ENCODE data around the gene GOLIM4.

GRCh38 chr3:168141405-168141998 lies 45.8 kb upstream of the GOLIM4 start:
- TF ChIP-seq EZH2 (IDR thresholded peaks at IDR 0.05; ENCODE audit: borderline replicate concordance, low read depth, low read length, poor library complexity, severe bottlenecking), result no peak
- TF ChIP-seq, protein P1, sequence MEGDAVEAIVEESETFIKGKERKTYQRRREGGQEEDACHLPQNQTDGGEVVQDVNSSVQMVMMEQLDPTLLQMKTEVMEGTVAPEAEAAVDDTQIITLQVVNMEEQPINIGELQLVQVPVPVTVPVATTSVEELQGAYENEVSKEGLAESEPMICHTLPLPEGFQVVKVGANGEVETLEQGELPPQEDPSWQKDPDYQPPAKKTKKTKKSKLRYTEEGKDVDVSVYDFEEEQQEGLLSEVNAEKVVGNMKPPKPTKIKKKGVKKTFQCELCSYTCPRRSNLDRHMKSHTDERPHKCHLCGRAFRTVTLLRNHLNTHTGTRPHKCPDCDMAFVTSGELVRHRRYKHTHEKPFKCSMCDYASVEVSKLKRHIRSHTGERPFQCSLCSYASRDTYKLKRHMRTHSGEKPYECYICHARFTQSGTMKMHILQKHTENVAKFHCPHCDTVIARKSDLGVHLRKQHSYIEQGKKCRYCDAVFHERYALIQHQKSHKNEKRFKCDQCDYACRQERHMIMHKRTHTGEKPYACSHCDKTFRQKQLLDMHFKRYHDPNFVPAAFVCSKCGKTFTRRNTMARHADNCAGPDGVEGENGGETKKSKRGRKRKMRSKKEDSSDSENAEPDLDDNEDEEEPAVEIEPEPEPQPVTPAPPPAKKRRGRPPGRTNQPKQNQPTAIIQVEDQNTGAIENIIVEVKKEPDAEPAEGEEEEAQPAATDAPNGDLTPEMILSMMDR (conservative IDR thresholded peaks at IDR 0.05; ENCODE audit: low read depth, low read length), result no peak

Measured in A673 (cell line).